ENCODE results near the gene GTF2IRD1.

Gene GTF2IRD1

GRCh38 chr7:74511345-74511744 is 57.6 kb downstream of the GTF2IRD1 start:
- no peak overlapping the region for H3K4me3 ChIP-seq (replicated peaks; ENCODE audit: low read depth, low read length)
- DNase-seq (ENCODE audit: extremely low read depth, low read depth): no peak
- TF ChIP-seq CTCF (IDR thresholded peaks at IDR 0.05; ENCODE audit: low read depth, low read length, missing control alignments): no peak

DNA sequence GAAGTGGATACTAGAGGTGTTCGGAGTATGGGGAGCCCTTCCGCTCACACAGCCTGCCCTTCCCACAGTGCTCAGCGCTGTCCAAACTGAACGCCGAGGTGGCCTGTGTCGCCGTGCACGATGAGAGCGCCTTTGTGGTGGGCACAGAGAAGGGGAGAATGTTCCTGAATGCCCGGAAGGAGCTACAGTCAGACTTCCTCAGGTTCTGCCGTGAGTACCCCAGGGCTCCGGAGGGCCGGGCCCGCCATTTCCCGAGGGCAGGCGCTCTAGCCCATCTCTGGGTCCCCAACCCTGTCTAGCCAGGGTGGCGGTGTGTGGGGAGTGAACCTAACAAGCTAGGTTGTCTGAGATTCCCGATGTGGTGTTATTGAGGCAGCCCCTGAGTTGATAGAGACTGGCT is 59.1 kb downstream of the GTF2IRD1 start:
- no peak for DNase-seq (ENCODE audit: extremely low read depth, low read depth)
- H3K4me3 ChIP-seq (replicated peaks; ENCODE audit: low read depth, low read length): no peak overlapping the region
- TF ChIP-seq CTCF (IDR thresholded peaks at IDR 0.05; ENCODE audit: low read depth, low read length, missing control alignments): no peak

DNA sequence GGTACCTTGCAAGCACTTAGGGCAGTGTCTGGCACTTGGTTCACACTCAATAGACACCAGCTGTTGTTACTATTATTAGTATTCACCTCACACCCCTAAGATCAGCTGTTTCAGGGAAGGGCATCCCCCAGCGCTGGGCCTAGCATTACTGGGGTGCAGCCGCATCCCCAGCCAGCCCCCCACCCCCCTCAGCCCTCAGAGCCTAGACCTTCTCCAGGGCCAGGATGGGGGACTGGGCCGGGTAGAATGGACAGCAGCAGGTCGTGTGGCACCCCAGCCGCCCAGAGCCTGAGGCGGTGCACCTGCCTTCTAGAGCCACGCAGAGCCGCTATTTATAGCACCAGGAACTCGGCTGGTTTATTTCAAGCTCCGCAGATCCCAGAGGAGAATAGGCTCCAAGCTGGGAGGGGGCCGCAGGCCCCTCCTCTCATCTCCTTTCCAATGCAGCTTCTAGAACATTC is 60.5 kb downstream of the GTF2IRD1 start:
- no peak overlapping the region for H3K4me3 ChIP-seq (replicated peaks; ENCODE audit: low read depth, low read length)
- no peak for TF ChIP-seq CTCF (IDR thresholded peaks at IDR 0.05; ENCODE audit: low read depth, low read length, missing control alignments)
- DNase-seq (ENCODE audit: extremely low read depth, low read depth): no peak

GRCh38 chr7:74515276-74515675 is 61.6 kb downstream of the GTF2IRD1 start:
- TF ChIP-seq CTCF (IDR thresholded peaks at IDR 0.05; ENCODE audit: low read depth, low read length, missing control alignments): no peak
- DNase-seq (ENCODE audit: extremely low read depth, low read depth): no peak
- no peak overlapping the region for H3K4me3 ChIP-seq (replicated peaks; ENCODE audit: low read depth, low read length)

DNA sequence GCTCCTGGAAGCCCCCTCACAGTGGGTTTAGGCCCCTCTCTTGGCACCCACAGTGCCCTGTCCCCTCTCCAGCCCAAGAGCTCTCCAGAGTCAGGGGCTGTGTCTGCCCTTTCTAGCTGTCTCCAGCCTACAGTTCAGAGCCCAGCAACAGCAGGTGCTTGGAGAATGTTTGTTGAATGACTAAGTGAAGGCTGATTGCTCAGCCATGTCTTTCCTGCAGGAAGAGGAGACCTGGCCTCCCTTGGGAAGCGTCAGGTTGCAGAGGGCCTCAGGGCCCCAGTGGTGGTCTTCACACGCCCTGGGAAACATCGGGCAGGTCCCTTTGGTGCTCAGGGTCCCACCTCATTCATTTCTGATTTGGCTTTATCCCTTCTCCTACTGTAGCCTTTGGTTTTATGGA is 62.5 kb downstream of the GTF2IRD1 start:
- DNase-seq (ENCODE audit: extremely low read depth, low read depth): no peak
- TF ChIP-seq CTCF (IDR thresholded peaks at IDR 0.05; ENCODE audit: low read depth, low read length, missing control alignments): no peak
- H3K4me3 ChIP-seq (replicated peaks; ENCODE audit: low read depth, low read length): no peak overlapping the region

GRCh38 chr7:74518041-74518440 is 64.3 kb downstream of the GTF2IRD1 start:
- TF ChIP-seq CTCF (IDR thresholded peaks at IDR 0.05; ENCODE audit: low read depth, low read length, missing control alignments): no peak
- H3K4me3 ChIP-seq (replicated peaks; ENCODE audit: low read depth, low read length): no peak overlapping the region
- DNase-seq (ENCODE audit: extremely low read depth, low read depth): no peak

DNA sequence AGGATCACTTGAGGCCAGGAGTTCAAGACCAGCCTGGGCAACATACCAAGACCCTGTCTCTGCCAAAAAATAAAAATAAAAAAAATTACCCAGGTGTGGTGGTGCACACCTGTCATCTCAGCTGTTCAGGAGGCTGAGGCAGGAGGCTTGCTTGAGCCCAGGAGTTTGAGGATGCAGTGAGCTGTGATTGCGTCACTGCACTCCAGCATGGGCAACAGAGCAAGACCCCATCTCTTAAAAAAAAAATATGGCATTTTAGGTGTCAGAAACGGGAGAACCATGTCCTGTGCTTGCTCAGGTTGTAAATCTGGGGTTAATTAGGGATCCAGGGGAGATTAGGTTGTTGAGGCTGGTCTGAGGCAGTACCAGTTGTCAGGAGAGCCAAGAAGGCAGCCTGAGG is 64.9 kb downstream of the GTF2IRD1 start:
- DNase-seq (ENCODE audit: extremely low read depth, low read depth): no peak
- TF ChIP-seq CTCF (IDR thresholded peaks at IDR 0.05; ENCODE audit: low read depth, low read length, missing control alignments): no peak
- no peak overlapping the region for H3K4me3 ChIP-seq (replicated peaks; ENCODE audit: low read depth, low read length)
